IMR-90 (cell line): ENCODE data around the gene JAKMIP2. TPM values are rescaled to one million over a fixed set of nuclear protein-coding genes. Genes with fewer than 3 reads are reported as not detected.
"Not testable (repeated sequence)": the region's sequence is repeated elsewhere in the genome, so short reads cannot be mapped to it uniquely, and the experiment has no call there.

ENCODE experiments used
- ATAC-seq: fragments of 200-7000 bp; cut with Tn5 transposase; 2 replicates; pipeline ENCODE4 v1.9.1; 2020; ENCODE audit warnings: low read depth, mild to moderate bottlenecking, moderate library complexity
- BruUV-seq: library from RNA; stranded (reverse); fragments of 400-500 nt; replicated peaks from 2 replicates; lab custom pipeline; 2021; lab: Mats Ljungman, UMichigan
- CTCF ChIA-PET: fragments of 300-600 bp; formaldehyde crosslinking; extraction: SDS; loops from one replicate; lab custom pipeline; 2021; ENCODE audit warnings: antibody characterized with exemption; lab: Yijun Ruan, JAX
- POLR2A ChIA-PET: fragments of 300-600 bp; sonication (Branson Sonifier 250); formaldehyde crosslinking; loops from one replicate; lab custom pipeline; 2022; ENCODE audit warnings: antibody characterized with exemption; ENCODE audit not compliant: unreplicated experiment; lab: Charles Lee
- DNase-seq: peaks from one replicate; pipeline ENCODE4 v3.0.0; 2013
- H2AFZ ChIP-seq: replicated peaks from 2 replicates; pipeline ENCODE3; 2013; ENCODE audit warnings: low read length, mild to moderate bottlenecking; ENCODE audit not compliant: poor library complexity
- H2AK5ac ChIP-seq: 2 replicates; pipeline ENCODE4 v1.6.1; 2013; ENCODE audit warnings: low read depth, low read length, inconsistent platforms
- H2AK9ac ChIP-seq: replicated peaks from 2 replicates; pipeline ENCODE3; 2013; ENCODE audit warnings: mild to moderate bottlenecking, low read depth, low read length, moderate library complexity; ENCODE audit not compliant: poor library complexity
- H2BK120ac ChIP-seq: 2 replicates; pipeline ENCODE4 v1.6.1; 2013; ENCODE audit warnings: low read depth, low read length, inconsistent platforms
- H2BK15ac ChIP-seq: 3 replicates; pipeline ENCODE4 v1.6.1; 2013; ENCODE audit warnings: low read depth, low read length, inconsistent platforms
- H2BK20ac ChIP-seq: 2 replicates; pipeline ENCODE4 v1.6.1; 2013; ENCODE audit warnings: low read depth, mild to moderate bottlenecking, inconsistent platforms, low read length, moderate library complexity
- H2BK5ac ChIP-seq: 2 replicates; pipeline ENCODE4 v1.6.1; 2013; ENCODE audit warnings: mild to moderate bottlenecking, low read depth, low read length, inconsistent platforms; ENCODE audit not compliant: poor library complexity, severe bottlenecking
- H3K14ac ChIP-seq: replicated peaks from 2 replicates; pipeline ENCODE4 v1.6.1; 2013; ENCODE audit warnings: low read depth, low read length, inconsistent platforms
- H3K18ac ChIP-seq: 2 replicates; pipeline ENCODE4 v1.6.1; 2013; ENCODE audit warnings: low read depth, low read length, control low read depth
- H3K23ac ChIP-seq: 2 replicates; pipeline ENCODE4 v1.6.1; 2013; ENCODE audit warnings: low read depth, low read length, inconsistent platforms
- H3K27ac ChIP-seq: 2 replicates; pipeline ENCODE4 v1.5.1; 2013; ENCODE audit warnings: mild to moderate bottlenecking, control low read depth, low read length; ENCODE audit not compliant: insufficient read depth
- H3K27me3 ChIP-seq: 2 replicates; pipeline ENCODE4 v1.6.1; 2013; ENCODE audit warnings: low read length; ENCODE audit not compliant: control insufficient read depth, insufficient read depth
- H3K36me3 ChIP-seq: 2 replicates; pipeline ENCODE4 v1.6.1; 2013; ENCODE audit warnings: low read length, mixed read lengths; ENCODE audit not compliant: control insufficient read depth, insufficient read depth
- H3K4ac ChIP-seq: 2 replicates; pipeline ENCODE4 v1.6.1; 2013; ENCODE audit warnings: low read depth, low read length, inconsistent platforms
- H3K4me1 ChIP-seq: 2 replicates; pipeline ENCODE4 v1.6.1; 2013; ENCODE audit warnings: low read length, mixed read lengths; ENCODE audit not compliant: control insufficient read depth, insufficient read depth
- H3K4me2 ChIP-seq: 2 replicates; pipeline ENCODE4 v1.6.1; 2013; ENCODE audit warnings: low read depth, mild to moderate bottlenecking, control low read depth, low read length, moderate library complexity
- H3K4me3 ChIP-seq: 2 replicates; pipeline ENCODE4 v1.5.1; 2013; ENCODE audit warnings: low read depth, mild to moderate bottlenecking, control low read depth, low read length, moderate library complexity; ENCODE audit not compliant: insufficient read depth
- H3K56ac ChIP-seq: 2 replicates; pipeline ENCODE4 v1.6.1; 2013; ENCODE audit warnings: low read length, inconsistent platforms; ENCODE audit not compliant: insufficient read depth; ENCODE audit errors: extremely low read depth
- H3K79me1 ChIP-seq, 2 experiments: 2 replicates each; pipeline ENCODE4 v1.6.1; 2013; ENCODE audit warnings: low read length in 2 of 2, inconsistent platforms in 1 of 2, low read depth in 1 of 2
- H3K9ac ChIP-seq: 2 replicates; pipeline ENCODE4 v1.6.1; 2013; ENCODE audit warnings: low read depth, low read length, control low read depth
- H3K9me1 ChIP-seq: 2 replicates; pipeline ENCODE4 v1.6.1; 2013; ENCODE audit warnings: low read length, inconsistent platforms; ENCODE audit not compliant: insufficient read depth
- H3K9me3 ChIP-seq: 2 replicates; pipeline ENCODE4 v1.6.1; 2013; ENCODE audit warnings: low read length; ENCODE audit not compliant: control insufficient read depth, insufficient read depth
- H4K20me1 ChIP-seq: 2 replicates; pipeline ENCODE4 v1.6.1; 2013; ENCODE audit warnings: low read length, inconsistent platforms; ENCODE audit not compliant: insufficient read depth
- H4K5ac ChIP-seq: 2 replicates; pipeline ENCODE4 v1.6.1; 2013; ENCODE audit warnings: mild to moderate bottlenecking, low read depth, low read length, control low read depth
- H4K8ac ChIP-seq, 2 experiments: 2 replicates each; pipeline ENCODE4 v1.6.1; 2013; ENCODE audit warnings: low read depth in 2 of 2, low read length in 2 of 2, control low read depth in 1 of 2, inconsistent platforms in 1 of 2
- H4K91ac ChIP-seq: 2 replicates; pipeline ENCODE4 v1.6.1; 2013; ENCODE audit warnings: low read depth, low read length, inconsistent platforms; ENCODE audit not compliant: insufficient read depth
- WGBS, 2 experiments: methylation state at CpG; one replicate each; pipeline versions ENCODE4 v1.1.5 to v1.1.7; 2013; ENCODE audit warnings: missing lambda C conversion rate in 2 of 2; ENCODE audit not compliant: insufficient read length in 1 of 2; ENCODE audit errors: extremely low coverage in 2 of 2; 5-methylcytosine and 5-hydroxymethylcytosine counted together
- dilution Hi-C: fragments of 300-500 bp; cut with HindIII; formaldehyde crosslinking; loops from one replicate; pipeline ENCODE4 v1.14.3; 2018; ENCODE audit warnings: low sequenced_read_pairs; ENCODE audit not compliant: unreplicated experiment
- in situ Hi-C: fragments of 300-500 bp; cut with MboI; formaldehyde crosslinking; loops from 3 replicates; pipeline ENCODE4 v1.14.3; 2019; ENCODE audit warnings: low sequenced_read_pairs, inconsistent platforms, mixed read lengths
- intact Hi-C: fragments of 100-400 bp; cut with micrococcal nuclease; formaldehyde crosslinking; loops from 2 replicates; pipeline ENCODE4 v1.10.0; 2022
- polyA plus RNA-seq, 3 experiments: library from polyadenylated mRNA; depleted of rRNA; stranded (reverse); fragments of >200 nt; gene quantifications; 2 replicates each; pipeline ENCODE4 v1.2.3, GENCODE V29; 2012; ENCODE audit warnings: low replicate concordance in 1 of 3
- total RNA-seq: library from RNA; depleted of rRNA; stranded (reverse); fragments of >200 nt; gene quantifications from 2 replicates; pipeline ENCODE4 v1.2.3, GENCODE V29; 2012

Gene JAKMIP2
- total and polyA plus RNA-seq, 2 of the 4 experiments (the other 2 are of a cell fraction): under 0.01 TPM; not detected in 1

- H2BK15ac ChIP-seq, H3K14ac ChIP-seq, H3K56ac ChIP-seq, H3K23ac ChIP-seq, BruUV-seq, H2AFZ ChIP-seq, H3K4me2 ChIP-seq, H2BK120ac ChIP-seq, H3K9ac ChIP-seq, H2BK5ac ChIP-seq, H3K4me3 ChIP-seq, H2AK9ac ChIP-seq, H3K79me1 ChIP-seq, POLR2A ChIA-PET, H2BK20ac ChIP-seq, H3K9me3 ChIP-seq, H2AK5ac ChIP-seq, H3K18ac ChIP-seq, ATAC-seq, H4K5ac ChIP-seq, CTCF ChIA-PET, H3K4ac ChIP-seq, H4K91ac ChIP-seq, H4K20me1 ChIP-seq, H3K27me3 ChIP-seq, intact Hi-C loops, dilution Hi-C loops, H3K27ac ChIP-seq, H3K4me1 ChIP-seq, H3K9me1 ChIP-seq, H3K36me3 ChIP-seq, DNase-seq, H4K8ac ChIP-seq: not testable (repeated sequence)
- in situ Hi-C loops: loop anchor here (10.0 to 25.0 kb wide), 2 partner anchors 356 to 1043 kb away; no protein-coding TSS in a partner anchor
- WGBS, 2 experiments: 92% methylated on average over 5 of the region's 7 CpGs; no CpG with 5 or more reads in 1 of the 2 experiments
Observed at GRCh38 chr5:147580418-147580817, 202.1 kb downstream of the JAKMIP2 start.
